Hematopoietic multipotent progenitor cell treated with erythropoietin and hydrocortisone succinate and interleukin-3 and kit ligand, for 17 days (in vitro differentiated cells): Measurements from ENCODE around the gene TP53I13.
A peak's percentile ranks its signal among the peaks of the same experiment; 100 is the strongest.

Source experiments
- DNase-seq: peaks from one replicate; pipeline ENCODE4 v3.0.0-alpha.2; 2015; ENCODE audit warnings: low spot score

The TP53I13 gene

DNA sequence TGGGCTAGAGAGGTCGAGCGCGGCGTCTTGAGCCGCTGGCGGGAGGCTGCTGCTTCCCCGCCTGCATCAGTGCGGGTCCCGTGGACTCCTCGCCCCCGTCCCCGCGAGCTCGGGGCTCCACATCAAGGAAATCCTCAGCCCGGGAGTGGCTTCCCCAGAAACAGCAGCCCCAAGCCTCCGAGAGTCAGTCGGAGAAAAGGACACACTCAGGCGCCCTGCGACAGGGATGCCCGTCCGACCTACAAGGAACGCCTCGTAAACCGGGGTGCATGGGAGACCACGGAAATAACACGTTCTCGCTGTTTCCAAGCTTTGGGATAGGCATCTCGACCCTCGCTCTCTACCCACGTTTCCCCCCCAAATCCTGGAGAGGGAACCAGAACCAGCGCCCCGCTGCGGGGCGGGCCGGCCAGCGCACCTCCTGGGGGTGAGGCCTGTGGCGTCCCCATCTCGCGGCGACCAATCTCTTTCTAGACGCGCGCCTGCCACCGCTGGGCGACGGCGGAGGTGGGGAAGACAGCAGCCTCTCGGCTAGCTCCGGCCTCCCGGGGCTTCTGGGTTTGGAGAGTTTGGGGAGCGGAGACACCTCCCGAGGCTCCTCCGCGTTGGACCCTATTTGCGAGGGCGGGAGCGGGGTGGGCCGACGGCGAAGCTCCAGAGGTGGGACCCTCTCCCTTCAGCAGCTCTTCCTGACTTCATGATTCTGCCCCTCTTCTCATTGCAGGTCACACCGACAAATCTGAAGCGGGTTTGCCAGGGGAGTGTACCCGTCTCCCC is 759 bp upstream of the TP53I13 start:
- no peak for DNase-seq

DNA sequence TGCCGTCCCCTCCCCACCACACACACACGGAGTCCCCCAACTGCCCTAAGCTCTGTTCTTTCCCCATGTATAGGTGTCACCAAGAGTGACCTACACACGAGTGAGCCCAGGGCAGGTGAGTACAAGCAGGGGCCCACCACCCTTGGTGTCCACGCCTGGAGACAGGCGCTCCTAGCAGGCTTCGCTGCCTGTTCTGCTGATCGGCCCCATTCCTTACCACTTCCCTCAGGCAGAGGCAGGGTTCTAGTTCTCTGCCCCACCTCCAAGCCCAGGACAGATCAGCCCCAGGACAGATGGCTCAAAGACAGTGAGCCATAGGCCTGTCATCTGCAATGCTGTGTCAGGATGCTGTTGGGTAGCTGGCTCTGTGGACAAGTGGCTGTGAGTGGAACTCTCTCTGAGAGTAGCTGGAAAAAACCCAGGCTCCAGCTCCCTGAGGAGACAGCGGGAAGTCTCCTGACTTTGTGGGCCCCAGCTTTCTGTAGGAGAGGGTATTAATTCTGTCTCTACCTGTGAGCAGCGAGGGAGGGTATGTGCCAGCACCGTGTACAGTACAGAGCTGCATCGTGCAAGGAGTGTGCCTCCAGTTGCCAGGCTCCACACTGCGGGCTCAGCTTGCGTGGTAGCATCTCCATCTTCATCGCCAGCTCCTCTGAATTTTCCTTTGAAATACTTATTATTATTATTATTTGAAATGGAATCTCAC is 897 bp downstream of the TP53I13 start:
- no peak for DNase-seq

DNA sequence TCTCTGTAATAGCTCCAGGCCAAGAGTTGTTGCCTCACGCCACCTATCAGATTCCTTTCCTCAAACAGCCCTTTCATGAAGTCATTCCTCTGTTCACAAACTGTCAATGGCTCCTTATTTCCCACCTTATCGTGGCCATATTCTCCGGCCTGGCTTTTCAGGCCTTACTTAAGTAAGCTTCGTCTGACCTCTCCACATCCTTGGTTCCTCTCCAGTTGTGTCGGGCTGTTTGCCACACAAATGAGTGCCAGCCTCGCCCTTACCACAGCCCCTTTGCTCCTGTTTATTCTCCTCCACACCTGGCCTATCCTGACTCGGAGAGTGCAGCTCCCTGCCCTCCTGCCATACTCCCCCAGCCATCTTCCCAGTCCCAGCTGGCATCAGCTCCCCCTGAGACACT is 2.0 kb downstream of the TP53I13 start:
- DNase-seq: no peak

DNA sequence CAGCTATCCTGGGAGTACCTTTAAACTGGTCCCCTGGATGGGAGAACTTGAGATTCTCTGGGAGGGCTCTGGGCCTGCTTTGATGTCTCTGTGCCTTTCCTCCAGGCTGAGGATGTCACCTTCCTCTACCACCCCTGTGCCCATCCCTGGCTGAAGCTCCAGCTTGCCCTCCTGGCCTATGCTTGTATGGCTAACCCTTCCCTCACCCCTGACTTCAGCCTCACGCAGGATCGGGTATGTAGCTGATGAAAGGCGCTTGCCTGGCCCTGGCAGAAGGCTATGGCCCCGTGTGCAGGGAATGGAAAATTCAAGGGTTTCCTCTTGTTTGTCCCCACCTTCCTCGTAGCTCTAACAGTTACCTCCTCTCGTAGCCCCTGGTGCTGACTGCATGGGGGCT is 3.0 kb downstream of the TP53I13 start:
- no peak for DNase-seq

DNA sequence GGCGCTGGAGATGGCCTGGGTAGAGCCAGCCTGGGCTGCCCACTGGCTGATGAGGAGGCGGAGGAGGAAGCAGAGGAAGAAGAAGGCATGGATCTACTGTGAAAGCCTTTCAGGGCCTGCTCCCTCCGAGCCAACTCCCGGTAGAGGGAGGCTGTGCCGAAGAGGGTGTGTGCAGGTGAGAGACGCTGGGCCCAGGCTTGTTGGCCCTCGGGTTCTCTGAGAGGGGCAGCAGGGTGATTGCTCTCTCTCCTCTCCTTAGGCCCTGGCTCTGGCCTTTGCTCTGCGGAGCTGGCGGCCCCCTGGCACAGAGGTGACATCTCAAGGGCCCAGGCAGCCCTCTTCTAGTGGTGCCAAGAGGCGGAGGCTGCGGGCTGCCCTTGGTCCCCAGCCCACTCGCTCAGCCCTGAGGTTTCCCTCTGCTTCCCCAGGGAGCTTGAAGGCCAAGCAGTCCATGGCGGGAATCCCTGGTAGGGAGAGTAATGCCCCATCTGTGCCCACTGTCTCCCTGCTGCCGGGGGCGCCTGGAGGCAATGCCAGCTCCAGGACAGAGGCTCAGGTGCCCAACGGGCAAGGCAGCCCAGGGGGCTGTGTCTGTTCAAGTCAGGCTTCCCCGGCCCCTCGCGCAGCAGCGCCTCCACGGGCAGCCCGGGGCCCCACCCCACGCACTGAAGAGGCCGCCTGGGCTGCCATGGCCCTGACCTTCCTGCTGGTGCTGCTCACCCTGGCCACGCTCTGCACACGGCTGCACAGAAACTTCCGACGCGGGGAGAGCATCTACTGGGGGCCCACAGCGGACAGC is 3.6 kb downstream of the TP53I13 start:
- no peak for DNase-seq

DNA sequence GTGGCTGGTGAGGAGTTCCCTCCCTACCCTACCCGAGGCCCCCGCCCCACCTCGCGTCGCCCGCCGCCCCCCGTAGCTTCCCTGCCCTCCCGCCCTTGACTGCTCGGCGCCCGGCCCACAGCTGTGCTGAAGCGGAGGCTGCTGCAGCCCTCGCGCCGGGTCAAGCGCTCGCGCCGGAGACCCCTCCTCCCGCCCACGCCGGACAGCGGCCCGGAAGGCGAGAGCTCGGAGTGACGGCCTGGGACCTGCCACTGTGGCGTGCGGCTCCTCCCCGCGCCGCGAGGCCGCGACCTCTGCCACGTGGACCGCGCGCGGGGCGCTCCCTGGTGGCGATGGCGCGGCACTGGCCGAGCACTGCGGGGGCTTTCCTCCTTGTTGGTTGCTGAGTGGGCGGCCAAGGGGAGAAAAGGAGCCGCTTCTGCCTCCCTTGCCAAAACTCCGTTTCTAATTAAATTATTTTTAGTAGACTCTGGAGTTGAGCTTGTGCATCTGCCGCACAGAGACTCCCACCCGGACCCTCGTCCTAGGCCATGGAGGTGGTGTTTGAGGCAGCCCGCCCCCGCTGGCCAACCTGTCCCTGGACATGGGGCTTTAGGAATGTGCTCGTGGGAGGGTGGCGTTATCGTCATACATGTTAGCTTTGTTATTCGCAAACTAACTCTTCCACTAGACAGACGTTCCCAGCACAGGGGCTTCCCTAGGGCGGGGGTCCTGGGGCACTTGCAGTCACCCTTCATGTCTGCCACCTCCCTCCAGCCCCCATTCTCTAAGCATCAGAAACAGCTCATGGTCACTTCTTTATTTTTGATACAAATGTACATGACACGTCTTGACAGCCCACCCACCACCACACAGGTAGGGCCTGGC is 4.4 kb downstream of the TP53I13 start:
- DNase-seq: no peak

DNA sequence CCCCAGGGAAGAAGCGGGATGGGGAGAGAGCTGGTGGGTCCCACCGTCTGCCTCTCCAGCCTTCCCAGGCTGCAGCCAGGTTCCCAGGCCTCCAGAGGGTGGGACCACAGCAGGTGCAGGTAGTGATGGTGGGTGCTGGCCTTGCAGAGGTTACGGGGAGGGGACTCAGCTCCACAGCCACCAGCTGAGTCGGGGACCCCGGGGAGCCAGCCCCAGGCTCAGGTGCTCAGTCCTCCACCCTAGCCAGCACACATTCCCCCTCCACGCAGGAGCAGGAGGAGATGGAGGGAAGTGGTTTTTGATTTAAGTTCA is 5.0 kb downstream of the TP53I13 start:
- DNase-seq: no peak

DNA sequence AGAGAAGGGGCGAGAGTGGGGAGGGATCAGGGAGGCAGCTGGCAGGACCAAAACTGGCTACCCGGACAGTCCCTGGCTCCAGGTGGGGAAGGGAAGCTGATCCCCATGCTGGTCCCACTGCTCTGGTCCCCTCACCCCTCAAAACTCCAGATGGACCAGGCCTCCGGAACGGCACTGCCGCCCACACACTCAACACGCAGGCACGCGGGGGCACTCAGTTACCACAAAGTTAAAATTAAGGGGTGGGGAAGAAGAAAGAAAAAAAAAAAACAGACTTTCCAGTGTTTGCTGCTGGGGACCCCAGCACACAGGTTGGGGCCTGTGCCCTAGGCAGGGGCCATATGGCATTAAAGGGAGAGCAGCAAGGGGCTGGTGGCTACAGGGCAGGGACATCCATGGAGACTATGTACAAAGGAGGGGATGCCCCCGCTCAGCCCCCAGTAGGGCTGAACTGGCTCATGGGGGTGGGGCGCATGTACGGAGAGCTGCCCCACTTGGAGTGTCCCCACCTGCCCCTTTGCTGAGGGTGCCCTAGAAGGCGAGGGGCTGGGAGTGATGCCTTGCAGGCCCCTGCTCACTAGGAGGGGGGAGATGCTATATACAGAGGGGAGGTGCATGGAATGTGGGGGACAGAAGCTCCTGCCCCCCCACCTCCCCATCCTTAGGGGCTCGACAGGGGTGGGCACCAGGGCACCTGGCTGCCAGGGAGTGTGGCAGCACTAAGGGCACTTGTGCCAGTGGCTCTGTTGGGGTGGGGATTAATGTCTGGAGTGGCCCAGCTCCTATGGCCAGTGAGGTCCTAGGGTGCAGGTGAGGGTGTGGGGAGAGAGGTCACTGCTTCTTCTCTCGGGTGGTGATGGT is 5.6 kb downstream of the TP53I13 start:
- DNase-seq: no peak

DNA sequence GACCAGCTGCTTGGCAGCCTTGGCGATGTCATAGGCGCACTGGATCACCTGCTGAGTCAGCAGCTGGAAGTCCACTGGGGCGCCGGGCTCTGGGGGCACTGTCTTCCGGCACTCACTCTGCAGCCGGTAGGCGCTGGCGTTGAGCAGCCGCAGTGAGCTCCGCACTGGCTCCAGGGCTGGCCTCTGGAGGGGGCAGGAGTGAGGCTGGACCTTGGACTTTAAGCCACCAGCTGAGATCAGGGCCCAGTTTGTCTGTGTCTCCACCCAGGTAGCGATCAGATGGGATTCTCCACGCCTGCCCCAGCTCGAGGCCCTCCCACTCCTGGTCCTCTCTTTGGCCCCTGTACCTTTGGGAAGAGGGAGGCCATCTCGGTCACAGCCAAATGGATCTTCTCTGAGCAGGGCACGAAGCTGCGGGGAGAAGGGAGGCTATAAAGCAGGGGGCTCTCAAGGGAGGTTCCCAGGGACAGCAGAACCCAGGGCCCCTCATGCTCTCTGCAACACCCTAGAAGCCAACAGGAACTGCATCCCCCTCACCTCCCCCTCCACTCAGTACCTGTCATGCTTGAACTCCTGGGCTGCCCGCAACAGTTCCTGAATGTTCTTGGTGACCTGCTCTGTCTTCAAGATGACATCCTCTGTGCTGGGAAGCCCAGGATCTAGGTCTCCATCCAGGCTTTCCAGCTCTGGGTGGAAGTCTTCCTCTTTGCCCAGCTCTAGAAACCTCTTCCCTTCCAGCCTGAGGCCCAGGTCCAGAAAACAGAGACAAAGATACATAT is 6.4 kb downstream of the TP53I13 start:
- no peak for DNase-seq

DNA sequence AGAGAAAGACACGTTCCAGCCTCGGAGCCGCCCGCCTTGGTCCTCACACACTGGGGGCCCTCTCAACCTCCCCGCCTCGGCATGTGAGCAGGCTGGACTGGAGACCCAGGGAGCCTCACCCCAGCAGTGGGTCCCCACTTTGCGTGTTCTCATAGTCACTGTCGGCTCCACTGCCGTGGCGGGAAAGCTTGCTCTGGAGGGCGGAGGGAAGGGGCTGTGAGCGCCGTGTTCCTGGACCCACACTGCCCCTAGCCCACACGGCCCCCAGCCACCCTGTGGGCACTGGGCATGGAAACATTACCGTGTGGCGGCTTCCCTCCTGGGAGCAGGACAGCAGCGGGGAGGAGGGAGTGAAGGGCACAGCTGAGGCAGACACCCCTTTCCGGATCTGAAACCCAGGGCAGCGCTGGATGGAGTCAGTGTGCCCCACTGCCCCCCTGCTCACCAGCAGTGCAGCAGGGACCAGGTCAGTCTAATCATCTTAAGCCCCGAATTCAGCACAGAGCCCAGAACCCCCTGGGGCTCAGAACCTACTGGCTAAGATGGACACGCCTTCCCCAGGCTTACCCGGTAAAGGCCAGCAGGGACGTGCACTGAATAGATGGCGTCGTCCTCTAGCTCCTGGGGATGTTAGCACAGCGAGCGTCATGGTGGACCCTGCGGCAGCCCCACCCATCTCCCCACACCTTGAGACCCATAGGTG is 7.2 kb downstream of the TP53I13 start:
- no peak for DNase-seq

DNA sequence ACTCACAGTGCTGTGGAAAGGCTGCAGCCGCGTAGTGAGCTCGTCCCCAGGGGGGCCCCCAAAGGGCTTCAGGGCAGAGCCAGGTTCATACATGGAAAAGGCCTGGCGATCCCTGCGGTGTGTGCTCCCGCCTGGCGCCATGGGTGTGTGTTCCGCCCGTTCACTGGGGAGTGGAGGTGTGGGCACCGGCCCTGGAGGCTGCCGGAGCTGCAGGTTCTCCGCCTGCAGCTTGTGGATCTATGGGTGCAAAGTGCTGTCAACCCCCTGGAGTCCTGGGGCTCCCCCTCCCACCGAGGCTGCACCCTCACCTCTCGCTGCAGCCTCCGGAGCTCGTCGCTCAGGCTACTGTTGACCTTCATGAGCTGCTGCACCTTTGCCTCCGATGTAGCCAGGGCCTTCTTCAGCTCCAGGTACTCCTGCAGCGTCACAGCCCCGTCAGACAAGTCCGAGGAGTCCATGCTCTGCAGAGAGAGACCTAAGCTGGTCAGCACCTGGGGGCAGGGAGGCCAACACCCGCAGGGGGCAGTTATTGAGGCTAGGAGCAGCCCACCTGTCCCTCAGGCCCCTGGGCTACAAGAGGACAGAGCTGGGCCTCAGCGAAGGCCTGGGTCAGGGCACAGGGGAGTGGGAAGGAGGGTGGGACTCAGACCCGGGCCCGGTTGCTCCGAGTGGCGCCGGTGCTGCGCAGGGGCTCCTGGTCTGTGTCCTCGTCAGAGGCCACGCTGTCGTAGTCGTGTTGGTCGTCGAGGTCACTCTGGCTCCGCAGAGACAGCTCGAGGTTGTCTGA is 7.9 kb downstream of the TP53I13 start:
- no peak for DNase-seq

DNA sequence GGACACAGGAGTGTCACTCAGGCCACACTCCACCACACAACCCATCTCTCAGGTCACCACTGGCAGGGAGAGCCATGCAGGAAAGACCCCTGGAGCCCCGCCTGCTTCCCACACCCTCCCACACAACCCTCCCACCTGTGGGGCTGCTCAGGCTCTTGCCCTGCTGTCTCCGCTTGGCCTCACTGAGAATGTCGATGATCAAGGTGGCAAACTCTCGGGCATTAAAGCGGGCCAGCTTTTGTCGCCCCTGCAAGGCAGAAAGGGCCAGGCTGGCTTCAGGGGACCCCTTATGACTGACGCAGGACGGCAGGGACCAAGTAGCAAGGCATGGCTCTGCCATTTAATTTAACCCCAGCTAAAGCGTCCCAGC is 8.5 kb downstream of the TP53I13 start:
- DNase-seq: no peak

DNA sequence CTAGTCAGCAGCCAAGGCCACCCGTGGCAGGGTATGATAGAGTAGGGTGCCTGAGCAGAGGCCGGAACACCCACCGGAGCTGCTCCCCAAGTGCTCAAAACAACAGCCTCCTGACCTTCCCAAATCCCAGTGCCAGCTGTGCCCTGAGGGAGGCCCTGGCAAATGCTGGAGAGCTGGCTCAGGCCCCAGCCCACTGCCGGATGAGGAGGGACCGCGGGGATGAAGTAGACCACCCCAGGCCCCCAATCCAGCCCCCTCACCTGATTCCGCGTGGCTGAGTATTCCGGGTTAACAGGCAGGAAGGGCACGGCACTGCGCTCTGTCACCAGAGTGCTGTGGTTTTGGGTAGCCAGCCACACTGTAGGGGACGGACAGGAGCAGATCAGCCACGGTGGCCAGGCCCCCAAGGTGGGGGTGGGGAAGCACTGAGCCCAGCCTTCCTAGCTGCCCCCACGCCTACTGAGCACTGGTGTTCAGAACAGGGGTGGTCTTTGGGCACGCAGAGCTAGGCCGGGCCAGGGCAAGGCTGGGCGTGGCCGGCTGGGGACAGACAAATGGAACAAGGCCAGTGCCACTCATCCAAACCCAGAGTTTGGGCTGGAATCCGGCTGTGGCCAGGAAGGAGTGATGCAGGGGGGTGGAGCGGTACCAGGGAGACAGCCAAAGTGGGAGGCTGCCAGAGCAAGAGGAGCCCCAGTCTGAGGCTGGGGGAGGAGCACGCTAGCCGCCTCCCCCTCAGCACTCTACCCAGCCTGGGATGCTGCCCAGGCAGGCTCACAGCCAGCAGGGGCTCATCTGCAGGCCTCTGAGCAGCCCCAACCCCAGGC is 9.1 kb downstream of the TP53I13 start:
- DNase-seq: no peak

DNA sequence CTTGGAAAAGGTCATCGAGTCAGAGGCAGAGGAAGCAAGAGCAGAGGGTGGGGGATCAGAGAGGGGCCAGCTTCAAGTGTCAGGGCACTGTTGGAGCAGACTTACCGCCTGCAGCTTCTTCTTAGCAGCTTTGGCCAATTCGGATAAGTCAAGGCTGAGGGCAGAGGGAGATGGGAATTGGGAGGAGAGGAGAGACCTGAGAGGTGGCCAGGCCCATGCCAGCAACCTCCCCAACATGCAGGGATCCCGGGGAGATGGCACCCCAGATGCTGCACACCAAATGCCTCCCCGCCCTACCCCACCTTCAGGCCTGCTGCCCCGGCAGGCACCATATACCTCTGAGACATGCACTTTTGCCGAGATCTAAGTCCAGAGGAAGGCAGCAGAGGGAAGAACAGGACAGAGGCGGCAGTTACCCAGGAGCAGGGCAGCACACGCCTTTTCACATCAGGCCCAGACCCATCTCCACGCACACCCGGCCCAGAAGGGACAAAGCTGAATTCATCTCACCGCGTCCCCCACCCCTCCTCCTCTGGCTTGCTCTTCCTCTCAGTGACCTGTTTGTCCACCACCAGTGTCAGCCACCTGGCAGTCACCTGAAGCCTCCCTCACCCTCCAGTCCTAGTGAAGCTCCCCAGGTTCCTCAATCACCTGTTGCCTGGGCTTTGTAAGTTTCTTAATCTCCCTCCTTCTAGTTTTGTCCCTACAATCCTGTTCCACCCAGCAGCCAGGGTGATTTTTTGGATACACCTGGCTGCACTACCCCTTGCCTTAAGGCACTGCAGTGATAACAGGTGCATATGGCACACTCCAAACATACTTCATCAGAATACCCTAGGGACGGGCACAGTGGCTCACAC is 10.4 kb downstream of the TP53I13 start:
- no peak for DNase-seq

DNA sequence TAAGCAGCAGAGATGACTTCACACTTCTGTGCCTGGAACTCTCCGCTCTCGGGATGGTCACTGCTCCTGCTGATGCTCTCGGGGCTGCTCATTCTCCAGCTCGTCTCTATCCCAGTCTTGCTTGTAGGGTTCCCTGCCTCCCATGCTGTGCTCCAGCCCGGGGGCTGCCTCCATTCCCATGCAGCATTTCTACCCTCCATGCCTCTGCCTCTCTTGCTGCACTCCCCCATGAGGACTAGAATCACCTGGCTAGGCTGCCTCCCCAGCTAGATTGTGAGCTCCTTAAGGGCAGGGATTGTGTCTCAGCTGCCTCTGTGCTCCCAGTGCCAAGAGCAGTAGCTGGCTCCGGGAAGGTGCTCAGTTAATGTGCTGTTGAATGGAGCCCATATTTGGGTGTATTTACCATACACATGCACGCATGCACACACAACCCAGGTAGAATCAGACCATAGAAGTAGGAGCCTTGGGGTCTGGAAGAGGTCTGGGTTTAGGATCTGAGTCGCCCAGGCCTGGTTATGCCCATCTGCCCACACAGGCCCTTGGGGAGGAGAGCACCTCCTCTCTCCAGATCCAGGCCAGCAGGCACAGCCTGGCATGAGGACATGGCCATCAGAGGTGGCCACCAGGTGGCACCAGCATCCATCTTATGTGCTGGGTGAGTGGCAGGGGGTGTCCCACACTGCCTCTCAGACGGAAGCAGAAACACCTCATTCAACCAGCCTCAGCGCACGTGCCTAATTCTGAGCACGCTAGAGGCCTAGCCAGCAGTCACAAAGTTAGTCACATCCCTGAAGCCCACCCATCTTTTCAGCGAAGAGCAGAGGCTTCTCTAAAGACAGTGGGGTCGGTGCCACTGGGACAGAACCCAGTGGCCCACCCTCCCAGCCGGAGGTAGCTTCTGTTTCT is 11.6 kb downstream of the TP53I13 start:
- peak; percentile 55 for DNase-seq
